IMR-90 (cell line): ENCODE data around the gene CCSER1. TPM values are rescaled to one million over a fixed set of nuclear protein-coding genes. Genes with fewer than 3 reads are reported as not detected.

Experiments used
- ATAC-seq: fragments of 200-7000 bp; cut with Tn5 transposase; 2 replicates; pipeline ENCODE4 v1.9.1; 2020; ENCODE audit warnings: low read depth, mild to moderate bottlenecking, moderate library complexity
- BruUV-seq: library from RNA; stranded (reverse); fragments of 400-500 nt; replicated peaks from 2 replicates; lab custom pipeline; 2021; lab: Mats Ljungman, UMichigan
- CTCF ChIA-PET: fragments of 300-600 bp; formaldehyde crosslinking; extraction: SDS; loops from one replicate; lab custom pipeline; 2021; ENCODE audit warnings: antibody characterized with exemption; lab: Yijun Ruan, JAX
- POLR2A ChIA-PET: fragments of 300-600 bp; sonication (Branson Sonifier 250); formaldehyde crosslinking; loops from one replicate; lab custom pipeline; 2022; ENCODE audit warnings: antibody characterized with exemption; ENCODE audit not compliant: unreplicated experiment; lab: Charles Lee
- DNase-seq: peaks from one replicate; pipeline ENCODE4 v3.0.0; 2013
- H2AFZ ChIP-seq: replicated peaks from 2 replicates; pipeline ENCODE3; 2013; ENCODE audit warnings: low read length, mild to moderate bottlenecking; ENCODE audit not compliant: poor library complexity
- H2AK5ac ChIP-seq: 2 replicates; pipeline ENCODE4 v1.6.1; 2013; ENCODE audit warnings: low read depth, low read length, inconsistent platforms
- H2AK9ac ChIP-seq: replicated peaks from 2 replicates; pipeline ENCODE3; 2013; ENCODE audit warnings: mild to moderate bottlenecking, low read depth, low read length, moderate library complexity; ENCODE audit not compliant: poor library complexity
- H2BK120ac ChIP-seq: 2 replicates; pipeline ENCODE4 v1.6.1; 2013; ENCODE audit warnings: low read depth, low read length, inconsistent platforms
- H2BK15ac ChIP-seq: 3 replicates; pipeline ENCODE4 v1.6.1; 2013; ENCODE audit warnings: low read depth, low read length, inconsistent platforms
- H2BK20ac ChIP-seq: 2 replicates; pipeline ENCODE4 v1.6.1; 2013; ENCODE audit warnings: low read depth, mild to moderate bottlenecking, inconsistent platforms, low read length, moderate library complexity
- H2BK5ac ChIP-seq: 2 replicates; pipeline ENCODE4 v1.6.1; 2013; ENCODE audit warnings: mild to moderate bottlenecking, low read depth, low read length, inconsistent platforms; ENCODE audit not compliant: poor library complexity, severe bottlenecking
- H3K14ac ChIP-seq: replicated peaks from 2 replicates; pipeline ENCODE4 v1.6.1; 2013; ENCODE audit warnings: low read depth, low read length, inconsistent platforms
- H3K18ac ChIP-seq: 2 replicates; pipeline ENCODE4 v1.6.1; 2013; ENCODE audit warnings: low read depth, low read length, control low read depth
- H3K23ac ChIP-seq: 2 replicates; pipeline ENCODE4 v1.6.1; 2013; ENCODE audit warnings: low read depth, low read length, inconsistent platforms
- H3K27ac ChIP-seq: 2 replicates; pipeline ENCODE4 v1.5.1; 2013; ENCODE audit warnings: mild to moderate bottlenecking, control low read depth, low read length; ENCODE audit not compliant: insufficient read depth
- H3K27me3 ChIP-seq: 2 replicates; pipeline ENCODE4 v1.6.1; 2013; ENCODE audit warnings: low read length; ENCODE audit not compliant: control insufficient read depth, insufficient read depth
- H3K36me3 ChIP-seq: 2 replicates; pipeline ENCODE4 v1.6.1; 2013; ENCODE audit warnings: low read length, mixed read lengths; ENCODE audit not compliant: control insufficient read depth, insufficient read depth
- H3K4ac ChIP-seq: 2 replicates; pipeline ENCODE4 v1.6.1; 2013; ENCODE audit warnings: low read depth, low read length, inconsistent platforms
- H3K4me1 ChIP-seq: 2 replicates; pipeline ENCODE4 v1.6.1; 2013; ENCODE audit warnings: low read length, mixed read lengths; ENCODE audit not compliant: control insufficient read depth, insufficient read depth
- H3K4me2 ChIP-seq: 2 replicates; pipeline ENCODE4 v1.6.1; 2013; ENCODE audit warnings: low read depth, mild to moderate bottlenecking, control low read depth, low read length, moderate library complexity
- H3K4me3 ChIP-seq: 2 replicates; pipeline ENCODE4 v1.5.1; 2013; ENCODE audit warnings: low read depth, mild to moderate bottlenecking, control low read depth, low read length, moderate library complexity; ENCODE audit not compliant: insufficient read depth
- H3K56ac ChIP-seq: 2 replicates; pipeline ENCODE4 v1.6.1; 2013; ENCODE audit warnings: low read length, inconsistent platforms; ENCODE audit not compliant: insufficient read depth; ENCODE audit errors: extremely low read depth
- H3K79me1 ChIP-seq, 2 experiments: 2 replicates each; pipeline ENCODE4 v1.6.1; 2013; ENCODE audit warnings: low read length in 2 of 2, inconsistent platforms in 1 of 2, low read depth in 1 of 2
- H3K9ac ChIP-seq: 2 replicates; pipeline ENCODE4 v1.6.1; 2013; ENCODE audit warnings: low read depth, low read length, control low read depth
- H3K9me1 ChIP-seq: 2 replicates; pipeline ENCODE4 v1.6.1; 2013; ENCODE audit warnings: low read length, inconsistent platforms; ENCODE audit not compliant: insufficient read depth
- H3K9me3 ChIP-seq: 2 replicates; pipeline ENCODE4 v1.6.1; 2013; ENCODE audit warnings: low read length; ENCODE audit not compliant: control insufficient read depth, insufficient read depth
- H4K20me1 ChIP-seq: 2 replicates; pipeline ENCODE4 v1.6.1; 2013; ENCODE audit warnings: low read length, inconsistent platforms; ENCODE audit not compliant: insufficient read depth
- H4K5ac ChIP-seq: 2 replicates; pipeline ENCODE4 v1.6.1; 2013; ENCODE audit warnings: mild to moderate bottlenecking, low read depth, low read length, control low read depth
- H4K8ac ChIP-seq, 2 experiments: 2 replicates each; pipeline ENCODE4 v1.6.1; 2013; ENCODE audit warnings: low read depth in 2 of 2, low read length in 2 of 2, control low read depth in 1 of 2, inconsistent platforms in 1 of 2
- H4K91ac ChIP-seq: 2 replicates; pipeline ENCODE4 v1.6.1; 2013; ENCODE audit warnings: low read depth, low read length, inconsistent platforms; ENCODE audit not compliant: insufficient read depth
- BHLHE40 ChIP-seq: fragments of 150-350 bp; IDR thresholded peaks from 2 replicates; pipeline ENCODE4 v1.6.1; 2016; ENCODE audit warnings: mild to moderate bottlenecking, low read depth, low read length
- CEBPB ChIP-seq: IDR thresholded peaks from 2 replicates; pipeline ENCODE4 v1.6.1; 2012; ENCODE audit warnings: low read depth, low read length, improper control_type of control experiment
- CHD1 ChIP-seq: IDR thresholded peaks from 2 replicates; pipeline ENCODE4 v1.6.1; 2012; ENCODE audit warnings: low read depth, low read length, improper control_type of control experiment
- CTCF ChIP-seq: conservative IDR thresholded peaks from 2 replicates; pipeline ENCODE4 v1.5.1; 2012; ENCODE audit warnings: mild to moderate bottlenecking, low read depth, low read length, improper control_type of control experiment
- ELK1 ChIP-seq: fragments of 150-350 bp; IDR thresholded peaks from 2 replicates; pipeline ENCODE4 v1.6.1; 2016; ENCODE audit warnings: low read depth, mild to moderate bottlenecking, low read length, moderate library complexity, borderline replicate concordance
- FOS ChIP-seq: fragments of 150-350 bp; IDR thresholded peaks from 2 replicates; pipeline ENCODE4 v1.6.1; 2016; ENCODE audit warnings: low read depth, low read length
- MAFK ChIP-seq: IDR thresholded peaks from 2 replicates; pipeline ENCODE4 v1.6.1; 2012; ENCODE audit warnings: low read depth, low read length, improper control_type of control experiment
- MAZ ChIP-seq: IDR thresholded peaks from 2 replicates; pipeline ENCODE4 v1.6.1; 2012; ENCODE audit warnings: low read depth, mild to moderate bottlenecking, low read length, improper control_type of control experiment, moderate library complexity, borderline replicate concordance
- MXI1 ChIP-seq: IDR thresholded peaks from 2 replicates; pipeline ENCODE4 v1.6.1; 2012; ENCODE audit warnings: low read depth, mild to moderate bottlenecking, low read length, moderate library complexity, borderline replicate concordance
- NFE2L2 ChIP-seq: fragments of 150-350 bp; IDR thresholded peaks from 2 replicates; pipeline ENCODE4 v1.6.1; 2016; ENCODE audit warnings: low read depth, mild to moderate bottlenecking, low read length
- POLR2A ChIP-seq: IDR thresholded peaks from 2 replicates; pipeline ENCODE4 v1.6.1; 2012; ENCODE audit warnings: mild to moderate bottlenecking, low read depth, low read length
- RAD21 ChIP-seq: IDR thresholded peaks from 2 replicates; pipeline ENCODE4 v1.6.1; 2012; ENCODE audit warnings: low read length, improper control_type of control experiment
- RCOR1 ChIP-seq: IDR thresholded peaks from 2 replicates; pipeline ENCODE4 v1.6.1; 2012; ENCODE audit warnings: mild to moderate bottlenecking, low read length, improper control_type of control experiment; ENCODE audit not compliant: insufficient replicate concordance
- RFX5 ChIP-seq: IDR thresholded peaks from 2 replicates; pipeline ENCODE4 v1.8.0; 2012; ENCODE audit warnings: low read depth, mild to moderate bottlenecking, low read length, moderate library complexity
- SMC3 ChIP-seq: fragments of 150-350 bp; IDR thresholded peaks from 2 replicates; pipeline ENCODE4 v1.6.1; 2016; ENCODE audit warnings: low read depth, mild to moderate bottlenecking, antibody characterized with exemption, low read length, moderate library complexity
- WGBS, 2 experiments: methylation state at CpG; one replicate each; pipeline versions ENCODE4 v1.1.5 to v1.1.7; 2013; ENCODE audit warnings: missing lambda C conversion rate in 2 of 2; ENCODE audit not compliant: insufficient read length in 1 of 2; ENCODE audit errors: extremely low coverage in 2 of 2; 5-methylcytosine and 5-hydroxymethylcytosine counted together
- dilution Hi-C: fragments of 300-500 bp; cut with HindIII; formaldehyde crosslinking; loops from one replicate; pipeline ENCODE4 v1.14.3; 2018; ENCODE audit warnings: low sequenced_read_pairs; ENCODE audit not compliant: unreplicated experiment
- in situ Hi-C: fragments of 300-500 bp; cut with MboI; formaldehyde crosslinking; loops from 3 replicates; pipeline ENCODE4 v1.14.3; 2019; ENCODE audit warnings: low sequenced_read_pairs, inconsistent platforms, mixed read lengths
- intact Hi-C: fragments of 100-400 bp; cut with micrococcal nuclease; formaldehyde crosslinking; loops from 2 replicates; pipeline ENCODE4 v1.10.0; 2022
- polyA plus RNA-seq, 3 experiments: library from polyadenylated mRNA; depleted of rRNA; stranded (reverse); fragments of >200 nt; gene quantifications; 2 replicates each; pipeline ENCODE4 v1.2.3, GENCODE V29; 2012; ENCODE audit warnings: low replicate concordance in 1 of 3
- total RNA-seq: library from RNA; depleted of rRNA; stranded (reverse); fragments of >200 nt; gene quantifications from 2 replicates; pipeline ENCODE4 v1.2.3, GENCODE V29; 2012
- TF ChIP-seq, protein P1 (sequence below): fragments of 150-350 bp; IDR thresholded peaks from 2 replicates; pipeline ENCODE4 v1.6.1; 2017; ENCODE audit warnings: mild to moderate bottlenecking, antibody characterized with exemption, low read length, low read depth

Gene CCSER1
- total and polyA plus RNA-seq, 2 of the 4 experiments (the other 2 are of a cell fraction), result not detected

DNA sequence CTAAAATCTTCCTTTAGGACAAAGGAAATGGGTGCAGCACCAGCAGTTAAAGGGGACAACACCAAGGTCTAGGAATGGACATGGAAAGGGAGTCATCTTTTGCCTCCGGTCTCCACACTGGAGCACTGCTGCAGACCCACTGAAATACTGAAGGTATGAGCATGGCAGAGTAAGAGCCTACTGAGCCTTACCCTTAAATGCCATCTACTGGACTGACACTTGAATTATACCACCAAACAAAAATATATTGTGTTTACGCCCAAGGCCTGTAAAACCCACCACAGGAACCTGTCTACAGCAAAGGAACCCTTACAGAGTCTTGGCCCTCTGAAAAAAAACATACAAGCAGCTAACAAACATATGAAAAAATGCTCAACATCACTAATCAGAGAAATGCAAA lies 443.4 kb downstream of the CCSER1 start:
- ATAC-seq, result no peak
- Histone ChIP-seq H2BK20ac (no peak overlapping the region), H3K79me1 (no peaks in the 10 kb centered on the region), H2BK120ac (no peak overlapping the region), H4K91ac (no peak overlapping the region), H3K56ac (no peak overlapping the region), H4K20me1 (no peaks in the 10 kb centered on the region), H3K9me1 (no peaks in the 10 kb centered on the region), H3K4ac (no peak overlapping the region), H2AFZ (no peak overlapping the region), H2AK9ac (no peak overlapping the region), H3K23ac (no peak overlapping the region), H3K14ac (no peak overlapping the region), H2BK15ac (no peak overlapping the region), H3K36me3 (no peaks in the 10 kb centered on the region), H3K9me3 (0 out of 2 replicates have a peak, but pooled peaks cover 2% of the 10 kb centered on the region), H3K18ac (no peak overlapping the region), H3K9ac (no peak overlapping the region), H4K5ac (no peak overlapping the region), H2AK5ac (no peak overlapping the region), H4K8ac (no peak overlapping the region), H3K4me3 (no peak overlapping the region), H3K27me3 (no peaks in the 10 kb centered on the region), H3K4me2 (no peak overlapping the region), H3K27ac (no peak overlapping the region), H3K4me1 (no peaks in the 10 kb centered on the region), H2BK5ac (no peak overlapping the region)
- TF ChIP-seq MXI1, result no peak
- TF ChIP-seq POLR2A, result no peak
- TF ChIP-seq CEBPB, result no peak
- TF ChIP-seq MAFK, result no peak
- no peak for TF ChIP-seq CTCF
- TF ChIP-seq MAZ, result no peak
- no peak for TF ChIP-seq RCOR1
- TF ChIP-seq NFE2L2, result no peak
- TF ChIP-seq SMC3, result no peak
- TF ChIP-seq RFX5, result no peak
- TF ChIP-seq FOS, result no peak
- TF ChIP-seq CHD1, result no peak
- TF ChIP-seq ELK1, result no peak
- TF ChIP-seq, protein P1, sequence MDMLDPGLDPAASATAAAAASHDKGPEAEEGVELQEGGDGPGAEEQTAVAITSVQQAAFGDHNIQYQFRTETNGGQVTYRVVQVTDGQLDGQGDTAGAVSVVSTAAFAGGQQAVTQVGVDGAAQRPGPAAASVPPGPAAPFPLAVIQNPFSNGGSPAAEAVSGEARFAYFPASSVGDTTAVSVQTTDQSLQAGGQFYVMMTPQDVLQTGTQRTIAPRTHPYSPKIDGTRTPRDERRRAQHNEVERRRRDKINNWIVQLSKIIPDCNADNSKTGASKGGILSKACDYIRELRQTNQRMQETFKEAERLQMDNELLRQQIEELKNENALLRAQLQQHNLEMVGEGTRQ, result no peak
- no peak for TF ChIP-seq RAD21
- no peak for TF ChIP-seq BHLHE40
- CTCF ChIA-PET, result no interaction called here
- intact Hi-C loops, result no loop called here
- WGBS, 2 experiments, result no CpG with 5 or more reads among the region's 2 CpGs
- DNase-seq, result no peak
- dilution Hi-C loops, result no loop called here
- POLR2A ChIA-PET, result no interaction called here
- BruUV-seq, result no TSS peak
- in situ Hi-C loops, result no loop called here
